Measurements from ENCODE around the gene GRIA3. TPM values are rescaled to one million over a fixed set of nuclear protein-coding genes. Genes with fewer than 3 reads are reported as not detected.

The GRIA3 gene
- 220 and 287 TPM in 2 replicates for polyA plus RNA-seq

GRCh38 chrX:123184219-123184865 is at the start of gene GRIA3:
Gene GRIA3 (plus strand): TSS chrX:123184278. CDS start chrX:123184536, 258 bp downstream.

